Posterior cingulate gyrus (tissue), 11 donors: ENCODE results near the gene HYLS1.
"Not testable (repeated sequence)": the region's sequence is repeated elsewhere in the genome, so short reads cannot be mapped to it uniquely, and the experiment has no call there.

ENCODE experiments used
- DNase-seq, 10 donors: peaks; one replicate each; pipeline versions ENCODE4 v3.0.0 to v3.0.0-alpha.2; 2020 to 2021; ENCODE audit warnings: mixed read lengths in 3 of 10
- intact Hi-C: fragments of 100-400 bp; cut with DNase I; formaldehyde crosslinking; loops from one replicate; pipeline ENCODE4 v1.15.1; 2023

Gene HYLS1

DNA sequence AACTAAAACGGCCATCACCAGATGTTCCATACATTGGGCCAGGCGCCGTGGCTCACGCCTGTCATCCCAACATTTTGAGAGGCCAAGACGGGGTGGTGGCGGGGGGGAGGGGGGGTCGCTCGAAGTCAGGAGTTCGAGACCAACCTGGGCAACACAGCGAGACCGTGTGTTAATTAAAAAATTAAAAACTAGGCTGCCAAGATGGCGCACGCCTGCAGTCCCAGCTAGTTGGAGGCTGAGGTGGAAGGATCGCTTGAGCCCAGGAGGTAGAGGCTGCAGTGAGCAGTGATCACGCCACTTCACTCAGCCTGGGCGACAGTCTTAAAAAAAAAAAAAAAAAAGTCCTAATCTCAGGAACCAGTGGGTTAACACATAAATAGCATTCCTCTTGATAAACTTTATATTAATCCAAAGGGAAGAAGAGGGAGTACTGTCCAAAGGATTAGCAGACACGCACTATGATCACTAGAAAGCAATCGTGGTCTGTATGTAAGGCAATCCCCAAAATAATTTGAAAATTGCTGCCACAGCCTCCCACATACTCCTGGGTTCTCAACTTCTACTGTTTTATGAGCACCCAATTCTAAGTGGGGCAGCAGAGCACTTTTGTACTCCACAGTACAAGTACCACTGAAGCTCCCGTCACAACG lies 14.9 kb downstream of the HYLS1 start:
- peak in 1 of 10 donors; percentile 65 for DNase-seq
- intact Hi-C loops: no loop called here

- intact Hi-C loops: no loop called here
- peak; percentile 86 to 99 (median 92) for DNase-seq
These were observed 15.7 kb downstream of the HYLS1 start, which contains the start of gene PUS3 for GRCh38 chr11:125902927-125903710. PUS3 (minus strand) TSS chr11:125903206; CDS start chr11:125896284, 6,922 bp downstream.

DNA sequence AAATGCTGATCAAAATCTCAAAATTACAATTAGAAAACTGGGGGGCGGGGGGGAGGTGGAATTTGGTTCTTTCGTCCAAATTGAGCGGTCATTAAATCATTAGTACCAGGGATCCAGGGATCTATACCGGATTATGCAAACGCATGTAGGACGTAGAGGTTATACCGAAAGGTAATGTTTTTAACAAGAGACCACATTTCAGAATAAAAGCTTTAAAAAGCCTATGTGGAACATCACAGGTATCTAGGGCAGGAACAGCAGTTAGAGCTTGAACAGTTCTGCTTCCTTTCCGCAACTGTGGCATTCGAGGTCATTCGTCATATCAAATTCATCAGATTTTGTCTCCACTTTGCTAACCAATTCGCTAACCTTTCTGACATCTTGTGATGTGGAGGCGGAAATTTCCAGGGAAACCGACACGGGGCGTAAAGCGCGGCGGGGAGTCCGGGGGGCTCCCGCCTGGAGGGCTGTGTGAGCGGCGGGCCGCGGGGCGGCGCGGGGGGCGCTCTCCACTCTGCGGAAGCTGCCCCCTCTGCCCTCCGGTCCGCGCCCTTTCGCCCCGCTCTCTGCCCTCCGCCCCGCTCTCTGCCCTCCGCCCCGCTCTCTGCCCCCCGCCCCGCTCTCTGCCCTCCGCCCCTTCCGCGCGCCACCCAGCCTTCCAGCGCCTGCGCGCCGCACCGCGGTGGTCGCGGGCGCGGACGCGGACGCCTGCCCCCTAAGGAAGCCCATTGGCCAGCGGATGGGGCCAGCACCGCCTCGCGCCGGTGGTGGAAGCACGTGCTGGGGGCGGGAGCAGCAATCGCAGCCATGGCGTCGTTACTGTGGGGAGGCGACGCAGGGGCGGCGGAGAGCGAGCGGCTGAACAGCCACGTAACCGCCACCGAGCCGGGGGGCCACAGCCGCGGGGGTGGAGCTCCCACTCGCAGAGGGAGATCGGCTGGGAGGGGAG lies 16.5 kb downstream of the HYLS1 start, which contains the start of gene DDX25:
Gene DDX25 (plus strand): TSS at position 798 of the 949 bp plus-strand sequence. CDS start 10 bp downstream, at position 808.
- peak; percentile 47 to 98 (median 80) for DNase-seq
- intact Hi-C loops: no loop called here

GRCh38 chr11:125904678-125905077 lies 17.2 kb downstream of the HYLS1 start:
- peak in 1 of 10 donors; percentile 66 for DNase-seq
- intact Hi-C loops: no loop called here

DNA sequence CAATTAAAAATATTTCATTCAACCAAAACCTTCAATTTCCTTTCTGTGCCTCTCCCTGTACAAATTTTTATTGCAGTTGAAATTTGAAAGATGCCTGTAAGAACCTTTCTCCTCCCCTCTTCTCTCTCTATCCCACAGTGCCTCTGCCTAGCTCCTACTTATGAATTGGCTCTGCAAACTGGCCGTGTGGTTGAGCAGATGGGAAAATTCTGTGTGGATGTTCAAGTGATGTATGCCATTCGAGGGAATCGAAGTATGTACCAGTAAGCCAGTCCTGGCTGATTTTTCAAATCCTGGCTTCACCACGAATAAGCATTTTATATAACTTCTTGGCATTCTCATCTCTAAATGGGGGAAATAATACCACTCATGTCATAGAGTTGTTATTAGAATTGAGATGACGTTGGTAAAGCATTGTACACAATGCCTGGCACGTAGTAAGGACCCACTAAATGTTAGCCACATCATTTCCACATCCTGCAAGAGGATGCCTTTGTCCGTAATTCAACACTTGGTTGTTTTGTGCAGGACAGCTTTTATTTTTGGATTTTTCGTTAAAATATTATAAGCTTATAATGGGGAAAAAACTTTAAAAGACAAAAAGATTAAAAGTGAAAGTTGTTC lies 22.9 kb downstream of the HYLS1 start:
- DNase-seq: no peak
- intact Hi-C loops: no loop called here

- DNase-seq, intact Hi-C loops: not testable (repeated sequence)
These were observed 27.1 kb downstream of the HYLS1 start for GRCh38 chr11:125914601-125915000.

- intact Hi-C loops: no loop called here
- DNase-seq: no peak
These were observed 29.3 kb downstream of the HYLS1 start for GRCh38 chr11:125916683-125917347.

- intact Hi-C loops: no loop called here
- no peak for DNase-seq
These were observed 30.8 kb downstream of the HYLS1 start for GRCh38 chr11:125918140-125918840.

DNA sequence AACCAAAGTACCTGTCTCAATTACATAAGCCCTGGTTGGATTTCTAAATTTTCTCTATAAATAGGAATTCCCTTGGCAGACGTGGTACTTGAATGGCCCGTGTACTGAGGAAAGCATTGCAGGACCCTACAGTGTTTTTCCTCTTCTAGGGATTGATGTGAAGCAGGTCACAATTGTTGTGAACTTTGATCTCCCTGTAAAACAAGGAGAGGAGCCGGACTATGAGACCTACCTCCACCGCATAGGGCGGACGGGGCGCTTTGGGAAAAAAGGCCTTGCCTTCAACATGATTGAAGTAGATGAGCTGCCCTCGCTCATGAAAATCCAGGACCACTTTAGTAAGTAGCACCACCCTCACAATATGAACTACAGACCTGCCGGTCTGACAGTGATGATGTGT lies 33.6 kb downstream of the HYLS1 start:
- no peak for DNase-seq
- intact Hi-C loops: no loop called here

DNA sequence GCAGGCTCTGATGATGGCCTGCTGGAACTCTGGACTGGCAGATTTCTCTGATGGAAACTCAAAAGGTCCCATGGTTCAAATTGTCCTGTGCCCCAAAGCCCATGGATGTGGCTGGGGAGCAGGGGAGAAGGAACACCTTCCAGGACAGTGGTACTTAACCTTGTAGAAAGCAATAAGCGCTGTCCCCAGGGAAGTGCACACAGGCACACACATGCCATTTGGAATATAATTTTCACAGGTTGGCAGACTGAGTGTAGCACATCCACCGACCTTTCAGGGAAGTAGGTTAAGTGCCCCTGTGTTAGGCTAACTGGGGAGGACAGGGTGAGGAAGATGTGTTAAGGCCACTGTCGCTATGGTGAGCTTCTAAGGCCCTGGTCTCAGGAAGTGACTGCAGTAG lies 34.7 kb downstream of the HYLS1 start:
- intact Hi-C loops: no loop called here
- DNase-seq: no peak

DNA sequence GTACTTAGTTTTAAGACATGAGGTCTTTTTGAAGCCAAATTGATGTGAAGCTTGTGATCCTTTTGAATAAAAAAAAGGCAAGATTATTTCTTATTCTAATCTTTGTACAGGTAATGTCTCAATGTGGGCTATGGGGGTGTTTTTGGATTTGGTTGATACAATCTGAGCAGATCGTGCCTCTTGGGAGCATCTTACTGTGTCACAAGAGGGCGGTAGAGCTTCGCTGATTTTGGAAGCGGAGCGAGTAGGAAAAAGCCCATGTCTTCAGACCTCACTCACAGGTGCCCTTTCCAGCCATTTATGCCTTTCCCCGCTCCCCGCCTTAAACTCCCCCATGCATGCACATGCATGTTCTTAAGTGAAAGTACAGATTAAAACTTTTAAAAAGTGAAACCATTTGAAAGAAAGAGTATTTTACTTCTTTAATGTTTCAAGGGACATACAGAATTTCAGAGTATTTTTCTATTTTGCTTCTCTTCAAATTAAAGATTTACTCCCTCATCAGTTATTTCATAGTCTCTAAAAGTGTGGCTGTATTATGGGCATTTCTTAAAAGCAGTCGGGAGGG lies 35.6 kb downstream of the HYLS1 start:
- intact Hi-C loops: loop anchor here (1.0 kb wide), 1 partner anchor 271 kb away; no protein-coding TSS in a partner anchor
- DNase-seq: peak in 9 of 10 donors; percentile 35 to 93 (median 68)

DNA sequence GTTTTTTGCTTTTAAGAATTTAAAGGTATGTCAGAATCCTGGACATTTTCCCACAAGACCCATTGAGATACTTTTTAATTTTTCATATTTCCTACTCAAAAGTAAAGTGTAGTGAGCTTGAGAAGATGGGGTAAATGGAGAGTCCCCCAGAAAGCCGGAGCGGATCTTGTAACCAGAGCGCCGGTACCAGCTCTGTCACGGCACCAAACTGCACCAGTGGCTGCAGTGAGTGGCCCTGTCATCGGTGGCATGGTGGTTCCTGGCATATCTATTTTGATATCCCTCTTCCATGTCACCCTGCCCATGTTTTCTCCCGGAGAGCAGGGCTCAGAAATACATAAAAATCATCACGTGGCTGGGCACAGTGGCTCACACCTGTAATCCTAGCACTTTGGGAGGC lies 36.2 kb downstream of the HYLS1 start:
- intact Hi-C loops: loop anchor here (1.0 kb wide), 1 partner anchor 271 kb away; no protein-coding TSS in a partner anchor
- no peak for DNase-seq

GRCh38 chr11:125924384-125925007 lies 37.0 kb downstream of the HYLS1 start:
- intact Hi-C loops: no loop called here

GRCh38 chr11:125925247-125925740 lies 37.8 kb downstream of the HYLS1 start:
- DNase-seq: no peak
- intact Hi-C loops: no loop called here

More at GRCh38 chr11:125924384-125925007, 37.0 kb downstream of the HYLS1 start:
- no peak for DNase-seq

DNA sequence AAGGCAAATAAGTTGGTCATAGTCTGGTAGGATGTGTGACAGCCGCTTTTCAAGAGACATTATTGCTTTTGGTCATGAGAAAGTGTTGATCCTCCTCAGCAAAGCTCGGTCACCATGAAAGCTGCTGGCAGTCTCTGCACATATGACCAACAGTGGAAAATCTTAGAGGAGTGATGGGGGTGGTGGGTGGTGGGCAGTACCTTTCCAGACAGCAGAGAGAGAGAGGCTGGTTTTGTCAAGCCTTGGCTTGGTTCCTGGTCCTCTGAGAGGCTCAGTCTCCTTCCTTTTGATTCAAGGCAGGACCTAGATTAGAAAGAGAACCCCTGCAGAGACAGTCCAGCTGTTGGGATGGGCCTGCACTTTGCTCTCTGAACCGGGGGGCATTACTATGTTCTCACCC lies 38.3 kb downstream of the HYLS1 start:
- DNase-seq: peak in 1 of 10 donors; percentile 75
- intact Hi-C loops: no loop called here

DNA sequence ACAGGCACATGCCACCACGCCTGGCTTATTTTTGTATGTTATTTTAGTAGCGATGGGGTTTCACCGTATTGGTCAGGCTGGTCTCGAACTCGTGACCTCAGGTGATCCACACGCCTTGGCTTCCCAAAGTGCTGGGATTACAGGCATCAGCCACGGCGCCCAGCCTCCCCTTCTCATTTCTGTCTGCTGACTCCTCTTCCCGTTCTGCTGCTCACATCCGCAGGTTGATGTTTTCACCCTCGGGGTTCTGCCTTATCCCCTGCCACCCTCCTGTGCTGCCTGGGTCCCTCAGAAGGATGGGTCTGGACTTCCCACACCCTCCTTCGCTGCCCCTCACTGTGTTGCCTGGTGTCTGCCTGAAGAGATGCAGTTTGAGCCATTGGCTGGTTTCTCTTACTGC lies 39.2 kb downstream of the HYLS1 start:
- intact Hi-C loops: no loop called here
- no peak for DNase-seq

DNA sequence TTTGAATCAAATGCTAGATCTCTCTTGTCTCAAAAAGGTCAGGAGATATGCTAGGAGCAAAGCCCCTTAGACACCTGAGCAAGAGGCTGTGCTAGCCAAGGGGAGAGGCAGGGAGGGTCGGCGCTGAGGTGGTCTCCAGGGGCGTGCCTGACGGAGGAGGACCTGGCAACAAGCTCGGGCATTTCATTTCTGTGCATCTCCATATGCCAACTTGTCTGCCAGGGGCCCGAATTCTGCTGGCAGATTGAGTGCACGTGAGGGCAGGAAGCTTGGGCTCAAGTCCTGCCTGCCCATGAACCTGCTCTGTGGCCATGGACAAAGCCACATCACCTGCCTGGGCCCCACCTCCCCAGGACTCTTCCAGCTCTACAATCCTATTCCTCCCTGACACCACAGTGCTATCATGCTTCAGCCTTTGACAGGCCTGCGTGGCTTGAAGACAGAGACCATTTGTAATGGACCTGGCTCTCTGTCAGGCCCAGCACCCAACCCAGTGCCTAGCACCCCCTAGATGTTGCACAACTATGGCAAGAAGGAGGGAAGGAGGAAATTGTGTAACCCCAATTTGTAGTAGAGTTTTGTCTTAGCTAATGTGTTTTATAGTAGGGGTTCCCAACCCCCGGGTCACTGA lies 42.1 kb downstream of the HYLS1 start:
- DNase-seq: peak in 2 of 10 donors; percentile 24 to 90
- intact Hi-C loops: no loop called here
